Stimulated activated CD8-positive, alpha-beta memory T cell treated with anti-CD3 and anti-CD28 coated beads, Interleukin-4, amount 100 ng/mL, for 1 hour (primary cell): Measurements from ENCODE around the gene WDR86.
A peak's percentile ranks its signal among the peaks of the same experiment; 100 is the strongest.

Experiments
- DNase-seq, 2 donors: peaks; one replicate each; pipeline ENCODE4 v3.0.0-alpha.2; 2020; ENCODE audit warnings: low read depth in 2 of 2, low spot score in 1 of 2

Gene WDR86

GRCh38 chr7:151427705-151428377 lies 18.0 kb upstream of the WDR86 start:
- no peak for DNase-seq

GRCh38 chr7:151426904-151427704 lies 17.3 kb upstream of the WDR86 start:
- no peak for DNase-seq

GRCh38 chr7:151426441-151426903 lies 16.6 kb upstream of the WDR86 start:
- DNase-seq: no peak

GRCh38 chr7:151425670-151426440 lies 16.0 kb upstream of the WDR86 start:
- DNase-seq: no peak

- DNase-seq: no peak
Observed at GRCh38 chr7:151424799-151425198, 15.0 kb upstream of the WDR86 start.

- no peak for DNase-seq
Observed at GRCh38 chr7:151423936-151424335, 14.1 kb upstream of the WDR86 start.

GRCh38 chr7:151423226-151423625 lies 13.4 kb upstream of the WDR86 start:
- DNase-seq: no peak

GRCh38 chr7:151422212-151422611 lies 12.4 kb upstream of the WDR86 start:
- DNase-seq: no peak

GRCh38 chr7:151420144-151420543 lies 10.3 kb upstream of the WDR86 start:
- no peak for DNase-seq

GRCh38 chr7:151416941-151417315 lies 7.1 kb upstream of the WDR86 start:
- DNase-seq: no peak

- no peak for DNase-seq
Observed at GRCh38 chr7:151416112-151416940, 6.5 kb upstream of the WDR86 start.

- no peak for DNase-seq
Observed at GRCh38 chr7:151415375-151416105, 5.7 kb upstream of the WDR86 start.

- DNase-seq: no peak
Observed at GRCh38 chr7:151413241-151413640, 3.4 kb upstream of the WDR86 start.

- no peak for DNase-seq
Observed at GRCh38 chr7:151412318-151412717, 2.5 kb upstream of the WDR86 start.

GRCh38 chr7:151411551-151411950 lies 1.7 kb upstream of the WDR86 start:
- no peak for DNase-seq

GRCh38 chr7:151410405-151411390 lies 860 bp upstream of the WDR86 start:
- DNase-seq: no peak

GRCh38 chr7:151408839-151409666 lies 785 bp downstream of the WDR86 start:
- peak in 1 of 2 donors; percentile 40 for DNase-seq

GRCh38 chr7:151408498-151408838 lies 1.4 kb downstream of the WDR86 start:
- no peak for DNase-seq
